SK-N-SH treated with all-trans-retinoic acid at 6 μM for 48 hours (cell line): Measurements from ENCODE around the gene DYNLT1.

Experiments
- ATAC-seq: fragments of 200-7000 bp; cut with Tn5 transposase; 3 replicates; pipeline ENCODE4 v1.9.1; 2020; ENCODE audit warnings: mild to moderate bottlenecking, moderate library complexity
- BACH2 ChIP-seq: fragments of 250-450 bp; sonication (Bioruptor Pico); IDR thresholded peaks from 2 replicates; pipeline ENCODE4 v1.9.0; 2021; ENCODE audit warnings: mild to moderate bottlenecking, borderline replicate concordance
- CREB5 ChIP-seq: fragments of 250-450 bp; sonication (Bioruptor Pico); IDR thresholded peaks from 2 replicates; pipeline ENCODE4 v1.5.1; 2020; ENCODE audit warnings: low read depth, mild to moderate bottlenecking, moderate library complexity
- ESRRG ChIP-seq: fragments of 250-450 bp; sonication (Bioruptor Pico); IDR thresholded peaks from 2 replicates; pipeline ENCODE4 v1.6.1; 2021; ENCODE audit warnings: mild to moderate bottlenecking
- GLIS3 ChIP-seq: fragments of 250-450 bp; sonication (Bioruptor Pico); IDR thresholded peaks from 2 replicates; pipeline ENCODE4 v1.5.0; 2020; ENCODE audit warnings: mild to moderate bottlenecking, moderate library complexity
- ISL1 ChIP-seq: fragments of 250-450 bp; sonication (Bioruptor Pico); IDR thresholded peaks from 2 replicates; pipeline ENCODE4 v2.1.2; 2022; ENCODE audit warnings: mild to moderate bottlenecking, moderate library complexity
- PATZ1 ChIP-seq: fragments of 250-450 bp; sonication (Bioruptor Pico); IDR thresholded peaks from 2 replicates; pipeline ENCODE4 v1.8.0; 2020; ENCODE audit warnings: mild to moderate bottlenecking, moderate library complexity, borderline replicate concordance
- PPARA ChIP-seq: fragments of 250-450 bp; sonication (Bioruptor Pico); IDR thresholded peaks from 2 replicates; pipeline ENCODE4 v1.5.0; 2020; ENCODE audit warnings: mild to moderate bottlenecking, borderline replicate concordance
- RARB ChIP-seq: fragments of 250-450 bp; sonication (Bioruptor Pico); IDR thresholded peaks from 2 replicates; pipeline ENCODE4 v1.8.0; 2021; ENCODE audit warnings: mild to moderate bottlenecking, moderate library complexity
- SNAI2 ChIP-seq: fragments of 250-450 bp; sonication (Bioruptor Pico); IDR thresholded peaks from 2 replicates; pipeline ENCODE4 v1.5.0; 2020; ENCODE audit warnings: mild to moderate bottlenecking, moderate library complexity
- TOX ChIP-seq: fragments of 250-450 bp; sonication (Bioruptor Pico); IDR thresholded peaks from 2 replicates; pipeline ENCODE4 v1.8.0; 2021; ENCODE audit warnings: mild to moderate bottlenecking, moderate library complexity, borderline replicate concordance
- TSHZ2 ChIP-seq: fragments of 250-450 bp; sonication (Bioruptor Pico); IDR thresholded peaks from 2 replicates; pipeline ENCODE4 v1.5.0; 2020; ENCODE audit warnings: mild to moderate bottlenecking, moderate library complexity
- ZC3H10 ChIP-seq: fragments of 250-450 bp; sonication (Bioruptor Pico); IDR thresholded peaks from 2 replicates; pipeline ENCODE4 v1.5.1; 2021; ENCODE audit warnings: mild to moderate bottlenecking, moderate library complexity
- ZFP3 ChIP-seq: fragments of 250-450 bp; sonication (Bioruptor Pico); IDR thresholded peaks from 2 replicates; pipeline ENCODE4 v1.5.0; 2020; ENCODE audit warnings: mild to moderate bottlenecking, moderate library complexity
- ZFP30 ChIP-seq: fragments of 450-650 bp; formaldehyde crosslinking; IDR thresholded peaks from 2 replicates; pipeline ENCODE4 v1.5.0; 2022; ENCODE audit warnings: mild to moderate bottlenecking, moderate library complexity
- ZNF565 ChIP-seq: fragments of 450-650 bp; formaldehyde crosslinking; conservative IDR thresholded peaks from 2 replicates; pipeline ENCODE4 v1.5.0; 2020; ENCODE audit warnings: low read depth, mild to moderate bottlenecking, moderate library complexity
- ZNF70 ChIP-seq: fragments of 450-650 bp; formaldehyde crosslinking; IDR thresholded peaks from 2 replicates; pipeline ENCODE4 v1.5.0; 2020; ENCODE audit warnings: mild to moderate bottlenecking, moderate library complexity

DYNLT1 gene

GRCh38 chr6:158627940-158628211 lies 16.7 kb downstream of the DYNLT1 start:
- ATAC-seq, result no peak
- TF ChIP-seq TSHZ2 (CRISPR knock-in tag) (no peak), ISL1 (CRISPR knock-in tag) (no peak), SNAI2 (CRISPR knock-in tag) (no peak), ZNF70 (CRISPR knock-in tag) (no peak), RARB (CRISPR knock-in tag) (no peak), ZC3H10 (CRISPR knock-in tag) (no peak), ZFP3 (CRISPR knock-in tag) (no peak), ESRRG (no peak), TOX (CRISPR knock-in tag) (no peak), PATZ1 (CRISPR knock-in tag) (no peak), BACH2 (CRISPR knock-in tag) (no peak), ZFP30 (CRISPR knock-in tag) (no peak)

GRCh38 chr6:158627168-158627939 lies 17.2 kb downstream of the DYNLT1 start:
- TF ChIP-seq SNAI2 (CRISPR knock-in tag) (no peak), PPARA (CRISPR knock-in tag) (no peak), ISL1 (CRISPR knock-in tag) (no peak), BACH2 (CRISPR knock-in tag) (no peak), ZFP30 (CRISPR knock-in tag) (no peak), CREB5 (CRISPR knock-in tag) (no peak), RARB (CRISPR knock-in tag) (no peak), GLIS3 (no peak), ZC3H10 (CRISPR knock-in tag) (no peak), PATZ1 (CRISPR knock-in tag) (no peak), TOX (CRISPR knock-in tag) (no peak), ZNF565 (no peak), TSHZ2 (CRISPR knock-in tag) (no peak)
- no peak for ATAC-seq

GRCh38 chr6:158626360-158627167 lies 18.0 kb downstream of the DYNLT1 start:
- ATAC-seq, result no peak
- TF ChIP-seq CREB5 (CRISPR knock-in tag), result no peak
